HFFc6 (cell line): ENCODE results near the gene PARP6. TPM values are rescaled to one million over a fixed set of nuclear protein-coding genes. Genes with fewer than 3 reads are reported as not detected.

Source experiments
- DNase-seq: peaks from one replicate; pipeline ENCODE4 v3.0.0-alpha.2; 2018
- H3K27ac Mint-ChIP-seq: 2 replicates; pipeline ENCODE4 v1.8.0; 2020; ENCODE audit warnings: mild to moderate bottlenecking, mixed read lengths
- H3K27me3 Mint-ChIP-seq: 2 replicates; pipeline ENCODE4 v1.8.0; 2021; ENCODE audit warnings: mild to moderate bottlenecking, moderate library complexity, mixed read lengths; ENCODE audit not compliant: insufficient read depth
- H3K36me3 Mint-ChIP-seq: 2 replicates; pipeline ENCODE4 v1.8.0; 2021; ENCODE audit warnings: low read depth, mixed read lengths
- H3K4me1 Mint-ChIP-seq: 2 replicates; pipeline ENCODE4 v1.8.0; 2020; ENCODE audit warnings: low read depth, mixed read lengths
- H3K4me3 Mint-ChIP-seq: 2 replicates; pipeline ENCODE4 v1.8.0; 2020; ENCODE audit warnings: mild to moderate bottlenecking, moderate library complexity, mixed read lengths
- H3K9me3 Mint-ChIP-seq: 2 replicates; pipeline ENCODE4 v1.8.0; 2020; ENCODE audit warnings: mild to moderate bottlenecking, mixed read lengths
- CTCF ChIP-seq: fragments of 200-600 bp; sonication (generic); IDR thresholded peaks from 2 replicates; pipeline ENCODE4 v1.5.0; 2021; ENCODE audit warnings: antibody characterized with exemption, mild to moderate bottlenecking
- total RNA-seq, 6 experiments: library from RNA; stranded (reverse); fragmentation: NEBNext Ultra II Directional; extraction: Animal tissue kit (Norgen Biotek cat#: 25700); gene quantifications; 2 replicates in 1 of 6; 3 replicates in 5 of 6; pipeline ENCODE4 v1.2.3, GENCODE V29; 2021

Gene PARP6
- total RNA-seq, 6 experiments from 2014 or later = 21.6 to 27.8 (median 24.6) TPM

DNA sequence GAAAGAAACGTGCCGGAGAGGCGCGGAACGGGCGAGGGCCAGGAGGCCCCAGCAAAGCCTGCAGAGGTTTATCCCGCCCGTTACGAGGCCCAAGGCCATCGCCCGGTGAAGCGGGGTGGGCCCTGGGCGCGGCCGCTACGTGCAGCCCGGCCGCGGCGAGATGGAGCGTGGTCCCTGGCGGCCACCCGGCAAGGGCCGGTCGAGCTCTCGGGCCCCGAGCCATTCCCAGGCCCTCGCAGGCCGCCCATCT, 42.5 kb downstream of the PARP6 start:
- DNase-seq = no peak
- peaks cover 9% of the 10 kb centered on the region for H3K27me3 Mint-ChIP-seq
- peak overlapping the region; percentile 98 for H3K27ac Mint-ChIP-seq
- H3K4me3 Mint-ChIP-seq = peak overlapping the region; percentile 99
- peaks cover 62% of the 10 kb centered on the region for H3K4me1 Mint-ChIP-seq
- no peak for TF ChIP-seq CTCF
- H3K36me3 Mint-ChIP-seq = peaks cover 34% of the 10 kb centered on the region
- H3K9me3 Mint-ChIP-seq = no peaks in the 10 kb centered on the region

- no peak for DNase-seq
- Mint-ChIP-seq H3K36me3 (peaks cover 35% of the 10 kb centered on the region), H3K27me3 (peaks cover 9% of the 10 kb centered on the region), H3K27ac (peak overlapping the region; percentile 98), H3K4me3 (peak overlapping the region; percentile 99), H3K9me3 (no peaks in the 10 kb centered on the region), H3K4me1 (peaks cover 58% of the 10 kb centered on the region)
- no peak for TF ChIP-seq CTCF
These were observed 43.0 kb downstream of the PARP6 start for GRCh38 chr15:72229076-72229946.

- Mint-ChIP-seq H3K36me3 (peaks cover 50% of the 10 kb centered on the region), H3K9me3 (no peaks in the 10 kb centered on the region), H3K27ac (peak overlapping the region; percentile 98), H3K4me3 (peak overlapping the region; percentile 99), H3K27me3 (peaks cover 15% of the 10 kb centered on the region), H3K4me1 (peaks cover 67% of the 10 kb centered on the region)
- TF ChIP-seq CTCF = no peak
- no peak for DNase-seq
These were observed 44.6 kb downstream of the PARP6 start for GRCh38 chr15:72227720-72228119.

- no peaks in the 10 kb centered on the region for H3K9me3 Mint-ChIP-seq
- no peak for TF ChIP-seq CTCF
- H3K27ac Mint-ChIP-seq = peak overlapping the region; percentile 98
- peak overlapping the region; percentile 99 for H3K4me3 Mint-ChIP-seq
- peak; percentile 86 for DNase-seq
- peaks cover 15% of the 10 kb centered on the region for H3K27me3 Mint-ChIP-seq
- peaks cover 67% of the 10 kb centered on the region for H3K4me1 Mint-ChIP-seq
- peaks cover 55% of the 10 kb centered on the region for H3K36me3 Mint-ChIP-seq
These were observed 45.2 kb downstream of the PARP6 start for GRCh38 chr15:72227192-72227586.

GRCh38 chr15:72223278-72223677, 49.1 kb downstream of the PARP6 start:
- peaks cover 76% of the 10 kb centered on the region for H3K36me3 Mint-ChIP-seq
- H3K27ac Mint-ChIP-seq = peak overlapping the region; percentile 72
- H3K9me3 Mint-ChIP-seq = no peaks in the 10 kb centered on the region
- no peak for TF ChIP-seq CTCF
- no peak for DNase-seq
- peaks cover 92% of the 10 kb centered on the region for H3K4me1 Mint-ChIP-seq
- H3K27me3 Mint-ChIP-seq = peaks cover 6% of the 10 kb centered on the region; the same call in 1 of the 2 replicates
- H3K4me3 Mint-ChIP-seq = peak overlapping the region; percentile 64
